DMS 273 (cell line): Measurements from ENCODE around the gene NEK1.
A peak's percentile ranks its signal among the peaks of the same experiment; 100 is the strongest.
"Not testable (repeated sequence)": the region's sequence is repeated elsewhere in the genome, so short reads cannot be mapped to it uniquely, and the experiment has no call there.

Source experiments
- DNase-seq: peaks from one replicate; lab custom pipeline; 2025; ENCODE audit not compliant: unreplicated experiment; lab: John Stamatoyannopoulos, UW

NEK1 gene

GRCh38 chr4:169604131-169604900, 8.1 kb downstream of the NEK1 start:
- peak; percentile 1 for DNase-seq

GRCh38 chr4:169603312-169603711, 9.1 kb downstream of the NEK1 start:
- DNase-seq, result no peak

GRCh38 chr4:169601016-169601771, 11.2 kb downstream of the NEK1 start:
- DNase-seq, result no peak

GRCh38 chr4:169594560-169595195, 17.7 kb downstream of the NEK1 start:
- DNase-seq, result no peak

- no peak for DNase-seq
Observed at GRCh38 chr4:169593050-169593560, 19.3 kb downstream of the NEK1 start.

- no peak for DNase-seq
Observed at GRCh38 chr4:169583563-169583962, 28.8 kb downstream of the NEK1 start.

- DNase-seq, result no peak
Observed at GRCh38 chr4:169582706-169583105, 29.7 kb downstream of the NEK1 start.

- DNase-seq, result no peak
Observed at GRCh38 chr4:169582203-169582602, 30.2 kb downstream of the NEK1 start.

GRCh38 chr4:169573889-169574288, 38.5 kb downstream of the NEK1 start:
- DNase-seq, result no peak

GRCh38 chr4:169571435-169571834, 40.9 kb downstream of the NEK1 start:
- DNase-seq, result no peak

- not testable (repeated sequence) for DNase-seq
Observed at GRCh38 chr4:169571012-169571411, 41.4 kb downstream of the NEK1 start.

GRCh38 chr4:169570266-169570665, 42.1 kb downstream of the NEK1 start:
- DNase-seq, result not testable (repeated sequence)

GRCh38 chr4:169569188-169569587, 43.2 kb downstream of the NEK1 start:
- not testable (repeated sequence) for DNase-seq

- DNase-seq, result no peak
Observed at GRCh38 chr4:169567916-169568315, 44.5 kb downstream of the NEK1 start.

GRCh38 chr4:169566021-169566818, 46.2 kb downstream of the NEK1 start:
- peak; percentile 65 for DNase-seq

- no peak for DNase-seq
Observed at GRCh38 chr4:169565606-169566005, 46.8 kb downstream of the NEK1 start.

- DNase-seq, result no peak
Observed at GRCh38 chr4:169557061-169557636, 55.2 kb downstream of the NEK1 start.

- DNase-seq, result not testable (repeated sequence)
Observed at GRCh38 chr4:169546548-169546947, 65.8 kb downstream of the NEK1 start.

- no peak for DNase-seq
Observed at GRCh38 chr4:169540774-169541173, 71.6 kb downstream of the NEK1 start.

- no peak for DNase-seq
Observed at GRCh38 chr4:169530048-169530447, 82.3 kb downstream of the NEK1 start.
